HG03060 (cell line): Measurements from ENCODE around the gene IQCF6.
"Not testable (repeated sequence)": the region's sequence is repeated elsewhere in the genome, so short reads cannot be mapped to it uniquely, and the experiment has no call there.

Source experiments
- ATAC-seq: cut with Tn5 transposase; IDR thresholded peaks from one replicate; pipeline ENCODE4 v1.9.1; 2021; ENCODE audit warnings: low read depth, moderate number of reproducible peaks; ENCODE audit not compliant: unreplicated experiment

The IQCF6 gene

DNA sequence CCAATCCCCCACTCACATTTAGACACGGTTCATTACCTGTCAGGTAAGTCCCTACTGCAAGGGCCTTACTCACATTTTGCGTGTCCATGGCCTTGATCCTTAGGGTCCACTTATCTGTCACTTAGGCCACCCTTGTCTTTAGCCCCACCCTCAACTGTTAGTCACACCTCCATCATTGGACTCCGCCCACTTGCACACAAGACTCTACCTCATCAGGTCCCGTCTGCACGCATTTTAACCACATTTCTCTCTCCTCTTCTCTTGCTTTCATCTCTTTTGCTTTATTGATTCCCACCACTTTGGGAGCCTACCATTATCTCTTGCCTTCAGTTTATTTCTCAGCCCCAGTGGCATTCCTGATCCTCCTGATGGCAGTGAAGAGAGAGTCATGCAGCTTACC, at the start of gene IQCF6:
Gene IQCF6 (minus strand): TSS at position 101 of the 400 bp plus-strand sequence. CDS start 13 bp downstream, at position 88.
- no peak for ATAC-seq

DNA sequence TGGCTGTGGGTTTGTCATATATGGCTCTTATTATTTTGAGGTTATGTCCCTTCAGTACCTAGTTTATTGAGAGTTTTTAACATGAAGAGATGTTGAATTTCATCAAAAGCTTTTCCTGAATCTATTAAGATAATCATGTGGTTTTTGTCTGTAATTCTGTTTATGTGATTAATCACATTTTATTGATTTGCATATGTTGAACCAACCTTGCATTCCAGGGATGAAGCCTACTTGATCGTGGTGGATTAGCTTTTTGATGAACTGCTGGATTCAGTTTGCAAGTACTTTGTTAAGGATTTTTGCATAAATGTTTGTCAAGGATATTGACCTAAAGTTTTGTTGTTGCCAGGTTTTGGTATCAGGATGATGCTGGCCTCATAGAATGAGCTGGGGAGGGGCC, 49.3 kb upstream of the IQCF6 start:
- ATAC-seq, result no peak

DNA sequence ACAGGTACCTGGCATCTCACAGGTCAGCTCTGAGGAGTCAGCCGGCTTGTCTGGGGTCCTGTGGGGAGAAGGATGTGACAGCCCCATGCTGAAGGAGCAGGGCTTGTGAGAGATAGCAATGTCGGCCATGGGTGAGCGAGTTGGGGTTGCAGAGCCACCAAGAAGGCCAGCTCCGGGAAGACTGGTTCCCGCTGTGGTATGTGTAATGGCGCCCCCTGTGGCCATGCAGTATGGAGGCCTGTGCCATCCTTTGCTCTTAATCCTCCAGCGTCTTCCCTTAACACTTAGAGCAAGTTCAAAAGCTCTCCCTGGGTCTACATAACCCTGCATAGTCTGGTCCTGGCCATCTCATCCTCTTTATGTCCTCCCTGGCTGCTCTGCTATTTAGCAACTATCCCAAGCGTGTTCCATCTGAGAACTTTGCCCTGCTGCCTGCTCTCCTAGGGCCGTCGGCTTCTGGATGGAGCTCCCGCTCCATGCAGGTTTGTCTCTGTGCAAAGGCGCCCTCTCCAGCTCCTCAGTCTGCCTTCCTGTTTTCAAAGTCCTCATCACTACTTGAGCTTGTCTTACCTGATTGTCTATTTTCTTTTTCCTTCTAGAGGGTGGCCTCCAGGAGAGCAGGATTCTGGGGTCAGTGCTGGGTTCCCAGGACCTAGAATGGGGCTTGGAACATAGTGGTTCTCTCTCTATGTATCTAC, 40.8 kb upstream of the IQCF6 start:
- no peak for ATAC-seq

DNA sequence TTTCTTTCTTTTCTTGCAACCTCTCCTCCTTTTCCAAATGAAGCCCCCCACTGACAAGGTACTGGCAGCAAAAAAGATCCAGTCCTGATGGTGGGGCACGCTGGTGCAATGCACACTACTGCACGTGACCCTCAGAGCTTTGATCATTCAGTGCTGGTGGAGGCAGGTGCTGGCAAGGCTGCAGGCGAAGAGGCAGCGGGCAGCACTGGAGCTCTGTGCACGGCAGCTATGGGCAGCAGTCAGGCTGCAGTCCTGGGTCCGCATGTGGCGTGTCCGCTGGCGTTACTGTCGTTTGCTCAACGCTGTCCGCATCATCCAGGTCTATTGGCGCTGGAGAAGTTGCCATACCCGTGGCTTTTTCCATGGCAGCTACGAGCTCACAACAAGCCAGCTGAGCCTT, 40.1 kb upstream of the IQCF6 start:
- ATAC-seq, result no peak

DNA sequence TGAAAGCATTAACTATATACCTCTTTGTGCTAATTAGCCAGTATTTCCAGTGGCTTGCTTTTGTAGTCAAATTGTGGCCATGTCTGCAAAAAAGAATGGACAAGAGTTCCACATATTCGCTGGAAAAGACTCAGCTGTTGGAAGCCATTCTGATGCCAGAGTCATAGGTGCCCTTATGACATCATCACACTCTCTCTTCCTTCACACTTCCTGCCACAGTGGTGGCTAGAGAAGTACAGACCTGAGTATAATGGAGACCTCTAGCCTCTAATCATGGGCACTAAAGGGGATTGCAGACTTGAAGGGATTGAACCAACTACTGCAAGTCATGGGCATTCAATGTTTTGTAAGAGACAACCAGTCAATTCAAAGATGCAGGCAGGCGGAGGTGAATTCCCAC, 38.3 kb upstream of the IQCF6 start:
- no peak for ATAC-seq

- no peak for ATAC-seq
These were observed 37.7 kb upstream of the IQCF6 start for GRCh38 chr3:51816723-51817122.

DNA sequence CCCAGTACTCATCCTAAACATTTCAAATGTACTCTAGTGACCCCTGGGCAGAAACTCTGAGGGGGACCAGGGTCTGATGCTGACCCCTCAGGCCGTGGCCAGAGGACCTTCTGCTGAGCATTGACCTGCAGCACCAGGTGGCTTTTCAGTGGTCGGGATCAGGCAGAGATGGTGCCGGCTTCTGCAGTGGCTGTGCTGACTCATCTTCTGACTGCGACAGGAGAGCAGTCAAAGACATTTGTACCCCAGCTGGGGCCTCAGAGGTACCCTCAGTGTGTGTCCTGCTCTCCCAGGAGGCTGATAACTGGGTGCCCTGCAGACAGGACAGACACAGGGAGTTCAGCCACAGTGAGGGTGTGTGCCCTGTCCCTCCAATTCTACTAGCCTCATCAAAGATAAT, 36.6 kb upstream of the IQCF6 start:
- no peak for ATAC-seq

DNA sequence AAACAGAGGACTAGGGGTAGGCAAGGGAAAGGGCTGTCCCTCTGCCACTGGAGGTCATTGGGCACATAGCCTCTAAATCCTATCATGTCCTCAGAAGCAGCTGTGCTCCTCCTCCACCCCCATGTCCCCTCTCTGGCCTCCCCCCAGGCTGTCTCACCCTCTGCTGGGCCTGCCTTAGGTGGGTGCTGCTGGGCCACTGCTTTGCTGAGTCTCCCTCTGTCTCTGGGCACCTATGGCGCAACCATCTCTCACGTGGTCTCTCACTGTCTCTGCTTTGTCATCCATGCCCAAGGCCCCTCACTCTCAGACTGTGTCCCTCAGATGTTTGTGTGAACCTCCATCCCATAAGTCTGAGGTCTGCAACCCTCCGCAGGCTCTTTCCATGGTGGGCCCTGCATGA, 35.0 kb upstream of the IQCF6 start:
- no peak for ATAC-seq

- no peak for ATAC-seq
These were observed 34.5 kb upstream of the IQCF6 start for GRCh38 chr3:51813539-51813938.

GRCh38 chr3:51808934-51809333, 29.9 kb upstream of the IQCF6 start:
- ATAC-seq, result no peak

DNA sequence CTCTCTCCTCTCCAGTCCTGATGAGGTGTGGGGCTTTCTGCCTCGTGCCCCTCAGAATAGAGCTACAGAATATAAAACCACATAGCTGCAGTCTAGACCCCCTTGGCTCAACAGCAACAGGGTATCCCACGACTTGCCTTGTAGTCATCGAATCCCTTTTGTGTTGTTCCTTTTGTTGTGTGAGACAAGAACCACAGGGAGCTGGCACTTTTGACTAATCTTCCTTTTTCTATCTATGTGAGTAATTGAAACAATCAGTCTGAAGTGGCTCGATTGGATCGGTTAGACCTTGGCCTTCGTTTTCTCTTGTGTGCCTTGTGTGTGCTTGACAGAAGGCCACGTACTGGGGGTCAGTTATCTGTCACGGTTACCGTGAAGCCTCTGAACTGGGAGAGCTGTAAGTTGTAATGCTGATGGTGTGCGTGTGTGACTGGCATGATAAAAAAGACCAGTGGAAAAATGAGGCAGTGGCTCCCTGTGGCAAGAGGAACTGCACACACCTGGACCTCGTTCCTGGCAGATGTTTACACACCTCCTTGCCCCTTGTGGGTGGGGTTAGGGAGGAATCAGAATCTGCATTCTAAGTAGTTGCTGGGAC, 23.2 kb upstream of the IQCF6 start:
- no peak for ATAC-seq

DNA sequence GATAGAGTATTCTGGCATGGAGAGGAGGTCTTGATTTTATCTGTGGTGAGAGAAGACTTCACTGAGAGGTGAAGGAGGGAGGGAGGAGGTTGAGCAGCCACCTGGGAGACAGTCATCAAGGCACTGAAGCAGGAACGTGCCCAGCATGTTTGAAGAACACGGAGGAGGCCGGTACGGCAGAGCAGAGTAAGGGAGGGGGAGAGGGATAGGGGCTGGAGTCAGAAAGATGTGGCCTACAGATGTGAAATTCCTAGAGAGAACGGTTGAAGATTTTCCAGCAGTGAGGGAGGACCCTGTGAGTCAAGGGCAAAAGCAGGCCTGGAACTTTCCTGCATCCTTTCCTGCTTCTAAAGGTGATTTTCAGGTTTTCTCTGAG, 21.7 kb upstream of the IQCF6 start:
- ATAC-seq, result no peak

- ATAC-seq, result no peak
These were observed 21.1 kb upstream of the IQCF6 start for GRCh38 chr3:51799879-51800749.

GRCh38 chr3:51798411-51798963, 19.4 kb upstream of the IQCF6 start:
- ATAC-seq, result no peak

DNA sequence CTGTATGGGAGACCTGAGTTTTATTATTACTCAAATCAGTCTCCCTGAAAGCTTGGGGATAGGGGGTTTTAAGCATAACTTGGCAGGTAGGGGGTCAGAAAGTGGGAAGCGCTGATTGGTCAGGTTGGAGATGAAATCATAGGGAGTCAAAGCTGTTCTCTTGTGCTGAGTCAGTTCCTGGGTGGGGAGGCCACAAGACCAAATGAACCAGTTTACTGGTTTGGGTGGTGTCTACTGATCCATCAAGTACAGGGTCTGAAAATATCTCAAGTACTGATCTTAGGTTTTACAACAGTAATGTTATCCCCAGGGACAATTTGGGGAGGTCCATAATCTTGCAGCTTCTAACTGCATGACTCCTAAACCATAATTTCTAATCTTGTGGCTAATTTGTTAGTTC, 17.8 kb upstream of the IQCF6 start:
- ATAC-seq, result no peak

GRCh38 chr3:51794206-51794605, 15.2 kb upstream of the IQCF6 start:
- no peak for ATAC-seq

DNA sequence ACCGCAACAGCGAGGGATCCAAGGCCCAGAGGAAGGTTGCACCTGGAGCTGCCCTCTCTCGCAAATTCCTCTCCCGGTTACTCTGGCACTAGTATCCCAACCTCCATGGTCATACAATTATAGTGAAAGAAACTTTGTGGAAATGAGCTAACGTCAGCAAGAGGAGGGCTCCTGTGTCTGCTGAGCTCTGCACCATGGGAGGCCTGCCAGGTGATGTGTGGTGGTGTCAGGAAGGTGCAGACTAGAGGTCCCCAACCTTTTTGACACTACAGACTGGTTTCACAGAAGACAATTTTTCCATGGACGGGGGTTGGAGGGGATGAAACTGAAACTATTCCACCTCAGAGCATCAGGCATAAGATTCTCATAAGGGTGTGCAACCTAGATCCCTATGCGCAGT, 13.2 kb upstream of the IQCF6 start:
- no peak for ATAC-seq

DNA sequence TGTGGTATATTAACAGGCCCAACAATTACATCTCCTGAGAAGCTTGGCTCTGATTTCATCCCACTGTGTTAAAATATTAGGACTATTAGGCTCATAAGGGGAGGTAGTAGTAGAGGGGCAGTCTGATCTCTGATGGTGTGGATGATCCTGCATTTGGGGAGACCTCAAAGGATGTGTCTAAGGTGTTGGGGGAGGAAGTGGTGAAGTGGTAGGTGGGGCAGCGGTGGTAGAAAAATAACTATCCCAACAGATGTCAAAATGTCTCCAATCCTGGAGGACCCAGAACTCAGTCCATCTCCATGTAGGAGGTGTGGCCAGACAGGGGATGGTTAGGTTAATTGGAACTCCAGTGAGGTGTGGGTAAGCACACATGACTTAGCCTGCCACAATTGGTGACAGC, 10.4 kb upstream of the IQCF6 start:
- ATAC-seq, result no peak

GRCh38 chr3:51787576-51787975, 8.5 kb upstream of the IQCF6 start:
- ATAC-seq, result not testable (repeated sequence)

- ATAC-seq, result no peak
These were observed 7.2 kb upstream of the IQCF6 start for GRCh38 chr3:51786267-51786666.

DNA sequence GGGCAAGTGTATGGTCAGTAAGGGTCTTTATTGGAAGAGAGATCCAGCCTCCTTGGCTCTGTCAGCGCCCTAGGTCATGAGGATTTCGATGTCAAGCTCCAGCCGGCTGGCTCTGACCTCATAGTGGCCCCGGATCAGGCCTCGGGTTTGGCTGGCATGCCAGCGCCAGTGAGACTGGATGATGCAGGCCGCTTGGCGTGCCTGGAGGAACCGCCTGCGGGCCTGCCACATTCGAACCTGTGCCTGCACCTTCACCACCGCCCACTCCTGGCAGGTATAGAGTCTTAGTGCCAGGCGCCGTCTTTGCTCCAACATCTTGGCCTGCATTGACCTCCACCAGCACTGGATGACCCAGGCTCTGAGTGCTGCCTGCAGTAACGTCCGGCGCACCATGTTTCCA, 483 bp downstream of the IQCF6 start:
- ATAC-seq, result no peak
